ENCODE results near the gene RIOX2. TPM values are rescaled to one million over a fixed set of nuclear protein-coding genes. Genes with fewer than 3 reads are reported as not detected.
A peak's percentile ranks its signal among the peaks of the same experiment; 100 is the strongest.

The RIOX2 gene
- total RNA-seq, 3 donors from 2014 or later (not counting 1 experiment from before 2014, with no cell fraction given) = 8.7 to 16.2 (median 13.5) TPM

DNA sequence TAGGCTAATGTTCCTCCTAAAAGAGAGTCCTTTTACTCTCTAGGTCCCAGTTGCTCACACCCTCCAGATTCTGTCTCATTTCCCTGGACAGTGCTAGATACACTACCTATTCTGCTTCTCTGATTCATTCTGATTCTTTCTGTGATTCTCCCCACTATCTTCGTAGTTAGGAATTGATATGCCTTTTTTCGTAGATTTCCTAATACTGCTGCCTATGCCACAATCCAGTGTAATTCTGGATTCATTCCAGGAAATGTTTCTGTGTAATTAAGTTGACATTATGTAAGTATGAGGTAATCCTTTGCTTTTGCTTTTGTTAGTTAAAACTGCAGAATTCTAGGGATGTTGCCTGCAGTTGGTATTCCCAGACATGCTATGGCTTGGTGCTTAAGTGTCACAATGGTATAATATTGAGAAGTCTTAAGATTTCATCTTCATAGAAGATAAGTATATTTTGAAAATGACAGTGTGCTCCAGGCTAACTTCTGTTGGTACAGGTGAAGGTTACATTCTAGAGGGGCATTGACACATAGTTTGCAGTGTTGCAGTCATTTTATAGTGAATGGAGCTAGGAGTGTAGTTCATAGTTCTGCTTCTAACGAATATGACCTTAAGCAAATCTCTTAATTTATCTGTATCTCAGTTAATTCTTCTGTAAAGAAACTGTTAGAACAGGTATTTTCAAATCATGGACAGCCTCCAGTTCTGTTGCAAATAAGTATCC is 54.3 kb downstream of the RIOX2 start:
- H3K4me1 ChIP-seq (ENCODE audit: control insufficient read depth, insufficient read depth, low read length) = no peaks in the 10 kb centered on the region
- H3K4me3 ChIP-seq (ENCODE audit: low read length) = no peak overlapping the region
- Mint-ChIP-seq H3K36me3 (peaks cover 8% of the 10 kb centered on the region), H3K9me3 (no peaks in the 10 kb centered on the region), H3K4me3 (no peak overlapping the region), H3K27ac (no peak overlapping the region), H3K4me1 (no peaks in the 10 kb centered on the region), H3K27me3 (ENCODE audit: low read depth in 2 of 2) (peaks cover 9 to 15% of the 10 kb centered on the region in 2 donors)
- ATAC-seq = no peak
- no peaks in the 10 kb centered on the region for H3K27me3 ChIP-seq (ENCODE audit: control insufficient read depth, insufficient read depth, low read length)
- H3K9me3 ChIP-seq (ENCODE audit: control insufficient read depth, insufficient read depth, low read length) = no peaks in the 10 kb centered on the region
- H3K36me3 ChIP-seq (ENCODE audit: control insufficient read depth, insufficient read depth, low read length) = no peaks in the 10 kb centered on the region
- TF ChIP-seq, protein P1, sequence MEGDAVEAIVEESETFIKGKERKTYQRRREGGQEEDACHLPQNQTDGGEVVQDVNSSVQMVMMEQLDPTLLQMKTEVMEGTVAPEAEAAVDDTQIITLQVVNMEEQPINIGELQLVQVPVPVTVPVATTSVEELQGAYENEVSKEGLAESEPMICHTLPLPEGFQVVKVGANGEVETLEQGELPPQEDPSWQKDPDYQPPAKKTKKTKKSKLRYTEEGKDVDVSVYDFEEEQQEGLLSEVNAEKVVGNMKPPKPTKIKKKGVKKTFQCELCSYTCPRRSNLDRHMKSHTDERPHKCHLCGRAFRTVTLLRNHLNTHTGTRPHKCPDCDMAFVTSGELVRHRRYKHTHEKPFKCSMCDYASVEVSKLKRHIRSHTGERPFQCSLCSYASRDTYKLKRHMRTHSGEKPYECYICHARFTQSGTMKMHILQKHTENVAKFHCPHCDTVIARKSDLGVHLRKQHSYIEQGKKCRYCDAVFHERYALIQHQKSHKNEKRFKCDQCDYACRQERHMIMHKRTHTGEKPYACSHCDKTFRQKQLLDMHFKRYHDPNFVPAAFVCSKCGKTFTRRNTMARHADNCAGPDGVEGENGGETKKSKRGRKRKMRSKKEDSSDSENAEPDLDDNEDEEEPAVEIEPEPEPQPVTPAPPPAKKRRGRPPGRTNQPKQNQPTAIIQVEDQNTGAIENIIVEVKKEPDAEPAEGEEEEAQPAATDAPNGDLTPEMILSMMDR (IDR thresholded peaks at IDR 0.05) = no peak
- no peak overlapping the region for H3K27ac ChIP-seq (ENCODE audit: low read length)
- no peak for DNase-seq
- intact Hi-C loops (cut with micrococcal nuclease) = no loop called here
- 100% methylated on average over 2 of the region's 3 CpGs for WGBS (ENCODE audit: insufficient coverage)

GRCh38 chr3:97916576-97916975 is 55.7 kb downstream of the RIOX2 start:
- H3K9me3 ChIP-seq (ENCODE audit: control insufficient read depth, insufficient read depth, low read length) = no peaks in the 10 kb centered on the region
- peaks cover 10 to 20% of the 10 kb centered on the region in 2 donors for H3K27me3 Mint-ChIP-seq (ENCODE audit: low read depth in 2 of 2)
- no peaks in the 10 kb centered on the region for H3K36me3 ChIP-seq (ENCODE audit: control insufficient read depth, insufficient read depth, low read length)
- H3K4me3 Mint-ChIP-seq = no peak overlapping the region
- peaks cover under 1% of the 10 kb centered on the region for H3K36me3 Mint-ChIP-seq
- no peaks in the 10 kb centered on the region for H3K9me3 Mint-ChIP-seq
- ATAC-seq (no peak), DNase-seq (no peak)
- H3K4me1 Mint-ChIP-seq = peaks cover 2 to 4% of the 10 kb centered on the region in 2 donors
- H3K27me3 ChIP-seq (ENCODE audit: control insufficient read depth, insufficient read depth, low read length) = no peaks in the 10 kb centered on the region
- H3K4me3 ChIP-seq (ENCODE audit: low read length) = no peak overlapping the region
- H3K27ac Mint-ChIP-seq = no peak overlapping the region
- TF ChIP-seq, protein P1 (IDR thresholded peaks at IDR 0.05) = no peak
- H3K27ac ChIP-seq (ENCODE audit: low read length) = no peak overlapping the region
- H3K4me1 ChIP-seq (ENCODE audit: control insufficient read depth, insufficient read depth, low read length) = peaks cover under 1% of the 10 kb centered on the region
- intact Hi-C loops (cut with micrococcal nuclease) = no loop called here

DNA sequence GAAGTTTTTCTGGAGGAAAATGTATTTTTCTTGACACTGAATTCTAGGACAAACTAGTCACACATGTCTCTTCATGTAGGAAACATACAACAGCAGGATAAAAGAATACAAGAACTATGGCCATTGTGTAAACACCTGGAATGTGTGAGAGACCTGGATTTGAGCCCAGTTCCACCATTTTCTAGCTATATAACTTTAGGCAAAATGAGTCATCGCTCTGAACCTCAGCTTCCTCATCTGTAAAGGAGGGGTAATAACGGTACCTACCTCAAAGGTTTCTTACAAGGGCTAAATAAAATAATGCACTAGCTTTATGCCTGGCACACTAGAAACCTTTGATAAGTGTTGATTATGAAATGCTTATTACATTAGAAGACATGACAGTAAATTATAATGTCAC is 57.8 kb downstream of the RIOX2 start:
- ATAC-seq = no peak
- 100% methylated on average over 1 of the region's 2 CpGs for WGBS (ENCODE audit: insufficient coverage)
- H3K36me3 Mint-ChIP-seq = no peaks in the 10 kb centered on the region
- Histone ChIP-seq H3K27me3 (ENCODE audit: control insufficient read depth, insufficient read depth, low read length) (no peaks in the 10 kb centered on the region), H3K9me3 (ENCODE audit: control insufficient read depth, insufficient read depth, low read length) (no peaks in the 10 kb centered on the region), H3K27ac (ENCODE audit: low read length) (no peak overlapping the region), H3K36me3 (ENCODE audit: control insufficient read depth, insufficient read depth, low read length) (no peaks in the 10 kb centered on the region), H3K4me3 (ENCODE audit: low read length) (no peak overlapping the region), H3K4me1 (ENCODE audit: control insufficient read depth, insufficient read depth, low read length) (peaks cover 12% of the 10 kb centered on the region)
- DNase-seq = no peak
- TF ChIP-seq, protein P1 (IDR thresholded peaks at IDR 0.05) = no peak
- no peak overlapping the region for H3K4me3 Mint-ChIP-seq
- peaks cover 4 to 20% of the 10 kb centered on the region in 2 donors for H3K27me3 Mint-ChIP-seq (ENCODE audit: low read depth in 2 of 2)
- intact Hi-C loops (cut with micrococcal nuclease) = no loop called here
- H3K9me3 Mint-ChIP-seq = no peaks in the 10 kb centered on the region
- peaks cover 17 to 19% of the 10 kb centered on the region in 2 donors for H3K4me1 Mint-ChIP-seq
- no peak overlapping the region for H3K27ac Mint-ChIP-seq

DNA sequence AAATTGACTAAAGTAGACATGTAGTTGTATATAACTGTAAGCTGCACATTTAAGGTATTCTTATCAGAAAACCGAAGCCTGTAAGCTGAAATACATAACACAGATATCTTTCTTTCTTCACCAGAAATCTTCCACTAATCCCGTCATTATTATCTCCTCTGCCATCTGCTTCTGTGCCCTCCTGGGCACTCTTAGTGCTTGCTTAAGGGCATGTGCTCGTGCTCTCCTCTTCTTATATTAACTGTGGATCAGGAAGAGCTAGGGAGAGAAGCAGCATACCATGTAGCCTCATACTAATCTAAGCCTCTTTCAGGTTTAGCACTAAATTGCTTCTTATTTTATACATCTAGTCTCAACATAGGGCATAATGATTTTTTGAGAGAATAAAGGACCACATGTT is 60.8 kb downstream of the RIOX2 start:
- Histone ChIP-seq H3K4me1 (ENCODE audit: control insufficient read depth, insufficient read depth, low read length) (peaks cover 12% of the 10 kb centered on the region), H3K4me3 (ENCODE audit: low read length) (no peak overlapping the region), H3K9me3 (ENCODE audit: control insufficient read depth, insufficient read depth, low read length) (no peaks in the 10 kb centered on the region), H3K27ac (ENCODE audit: low read length) (peak overlapping the region; percentile 27), H3K27me3 (ENCODE audit: control insufficient read depth, insufficient read depth, low read length) (no peaks in the 10 kb centered on the region), H3K36me3 (ENCODE audit: control insufficient read depth, insufficient read depth, low read length) (no peaks in the 10 kb centered on the region)
- Mint-ChIP-seq H3K4me1 (peaks cover 17 to 19% of the 10 kb centered on the region in 2 donors), H3K27me3 (ENCODE audit: low read depth in 2 of 2) (peaks cover 4 to 14% of the 10 kb centered on the region in 2 donors), H3K36me3 (no peaks in the 10 kb centered on the region), H3K27ac (peak overlapping the region; percentile 55 to 82), H3K4me3 (peak overlapping the region; percentile 93), H3K9me3 (no peaks in the 10 kb centered on the region)
- ATAC-seq (no peak), DNase-seq (no peak)
- intact Hi-C loops (cut with micrococcal nuclease) = no loop called here
- TF ChIP-seq, protein P1 (IDR thresholded peaks at IDR 0.05) = no peak
- WGBS (ENCODE audit: insufficient coverage) = 90% methylated on average over 3 of the region's 3 CpGs
